ENCODE results near the gene TMEM117.
"Not testable (repeated sequence)": the region's sequence is repeated elsewhere in the genome, so short reads cannot be mapped to it uniquely, and the experiment has no call there.

DNA sequence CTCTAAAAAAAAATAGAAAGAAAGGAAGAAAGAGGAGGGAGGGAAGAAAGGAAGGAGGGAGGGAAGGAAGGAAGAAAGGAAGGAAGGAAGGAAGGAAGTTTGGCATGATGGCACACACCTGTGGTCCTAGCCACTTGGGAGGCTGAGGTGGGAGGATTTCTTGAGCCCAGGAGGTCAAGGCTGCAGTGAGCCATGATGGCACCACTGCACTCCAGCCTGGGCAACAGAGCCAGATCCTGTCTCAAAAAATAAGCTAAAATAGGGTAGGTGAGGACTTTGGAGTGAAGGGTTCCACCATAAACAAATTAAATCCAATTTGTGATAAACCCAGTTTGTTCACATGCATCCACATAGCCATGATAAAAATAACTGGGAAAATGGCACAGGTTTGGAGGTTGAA, 543.2 kb downstream of the TMEM117 start:
- TF ChIP-seq, protein P1, sequence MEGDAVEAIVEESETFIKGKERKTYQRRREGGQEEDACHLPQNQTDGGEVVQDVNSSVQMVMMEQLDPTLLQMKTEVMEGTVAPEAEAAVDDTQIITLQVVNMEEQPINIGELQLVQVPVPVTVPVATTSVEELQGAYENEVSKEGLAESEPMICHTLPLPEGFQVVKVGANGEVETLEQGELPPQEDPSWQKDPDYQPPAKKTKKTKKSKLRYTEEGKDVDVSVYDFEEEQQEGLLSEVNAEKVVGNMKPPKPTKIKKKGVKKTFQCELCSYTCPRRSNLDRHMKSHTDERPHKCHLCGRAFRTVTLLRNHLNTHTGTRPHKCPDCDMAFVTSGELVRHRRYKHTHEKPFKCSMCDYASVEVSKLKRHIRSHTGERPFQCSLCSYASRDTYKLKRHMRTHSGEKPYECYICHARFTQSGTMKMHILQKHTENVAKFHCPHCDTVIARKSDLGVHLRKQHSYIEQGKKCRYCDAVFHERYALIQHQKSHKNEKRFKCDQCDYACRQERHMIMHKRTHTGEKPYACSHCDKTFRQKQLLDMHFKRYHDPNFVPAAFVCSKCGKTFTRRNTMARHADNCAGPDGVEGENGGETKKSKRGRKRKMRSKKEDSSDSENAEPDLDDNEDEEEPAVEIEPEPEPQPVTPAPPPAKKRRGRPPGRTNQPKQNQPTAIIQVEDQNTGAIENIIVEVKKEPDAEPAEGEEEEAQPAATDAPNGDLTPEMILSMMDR (IDR thresholded peaks at IDR 0.05; ENCODE audit: low read depth, low read length), result not testable (repeated sequence)
- TF ChIP-seq EZH2phosphoT487 (IDR thresholded peaks at IDR 0.05; ENCODE audit: low read depth), result not testable (repeated sequence)
